Adipocyte (in vitro differentiated cells): ENCODE results near the gene ZNF496.
"Not testable (repeated sequence)": the region's sequence is repeated elsewhere in the genome, so short reads cannot be mapped to it uniquely, and the experiment has no call there.

Experiments
- DNase-seq: peaks from one replicate; pipeline ENCODE4 v3.0.0-alpha.2; 2015; ENCODE audit warnings: low read depth
- H3K27me3 ChIP-seq: replicated peaks from 2 replicates; pipeline ENCODE4 v1.7.0; 2013; ENCODE audit warnings: mild to moderate bottlenecking, low read length, moderate library complexity; ENCODE audit not compliant: control insufficient read depth, insufficient read depth
- H3K36me3 ChIP-seq: 2 replicates; pipeline ENCODE4 v1.7.0; 2013; ENCODE audit warnings: low read length, mild to moderate bottlenecking, moderate library complexity; ENCODE audit not compliant: control insufficient read depth, insufficient read depth, severe bottlenecking
- H3K4me1 ChIP-seq: 2 replicates; pipeline ENCODE4 v1.7.0; 2013; ENCODE audit warnings: mild to moderate bottlenecking, low read length, moderate library complexity; ENCODE audit not compliant: control insufficient read depth, insufficient read depth
- H3K4me3 ChIP-seq: 2 replicates; pipeline ENCODE4 v1.7.0; 2013; ENCODE audit warnings: mild to moderate bottlenecking, low read length, moderate library complexity
- H3K9ac ChIP-seq: 2 replicates; pipeline ENCODE4 v1.7.0; 2013; ENCODE audit warnings: mild to moderate bottlenecking, low read length, moderate library complexity
- H3K9me3 ChIP-seq: 2 replicates; pipeline ENCODE4 v1.7.0; 2013; ENCODE audit warnings: mild to moderate bottlenecking, low read length, moderate library complexity; ENCODE audit not compliant: control insufficient read depth

ZNF496 gene

GRCh38 chr1:247367786-247368422 lies 36.2 kb upstream of the ZNF496 start:
- DNase-seq, result no peak

GRCh38 chr1:247366926-247367645 lies 35.4 kb upstream of the ZNF496 start:
- Histone ChIP-seq H3K9me3 (no peaks in the 10 kb centered on the region), H3K4me3 (no peak overlapping the region), H3K9ac (no peak overlapping the region), H3K27me3 (no peaks in the 10 kb centered on the region), H3K4me1 (no peaks in the 10 kb centered on the region), H3K36me3 (no peaks in the 10 kb centered on the region)
- no peak for DNase-seq

More at GRCh38 chr1:247367786-247368422, 36.2 kb upstream of the ZNF496 start:
- Histone ChIP-seq H3K27me3 (no peaks in the 10 kb centered on the region), H3K4me1 (no peaks in the 10 kb centered on the region), H3K36me3 (no peaks in the 10 kb centered on the region), H3K9me3 (no peaks in the 10 kb centered on the region), H3K9ac (no peak overlapping the region), H3K4me3 (no peak overlapping the region)

- H3K27me3 ChIP-seq, H3K9ac ChIP-seq, H3K36me3 ChIP-seq, H3K4me1 ChIP-seq, H3K9me3 ChIP-seq, H3K4me3 ChIP-seq, DNase-seq: not testable (repeated sequence)
Observed at GRCh38 chr1:247366345-247366744, 34.7 kb upstream of the ZNF496 start.

GRCh38 chr1:247365023-247365422 lies 33.4 kb upstream of the ZNF496 start:
- Histone ChIP-seq H3K27me3 (no peaks in the 10 kb centered on the region), H3K4me3 (no peak overlapping the region), H3K4me1 (peaks cover 17% of the 10 kb centered on the region), H3K9ac (no peak overlapping the region), H3K9me3 (no peaks in the 10 kb centered on the region), H3K36me3 (no peaks in the 10 kb centered on the region)
- no peak for DNase-seq

GRCh38 chr1:247363000-247363399 lies 31.3 kb upstream of the ZNF496 start:
- not testable (repeated sequence) for H3K9ac ChIP-seq, H3K36me3 ChIP-seq, DNase-seq, H3K9me3 ChIP-seq, H3K4me3 ChIP-seq, H3K27me3 ChIP-seq
- H3K4me1 ChIP-seq, result peaks cover 35% of the 10 kb centered on the region

- Histone ChIP-seq H3K4me3 (no peak overlapping the region), H3K9ac (no peak overlapping the region), H3K36me3 (no peaks in the 10 kb centered on the region), H3K9me3 (no peaks in the 10 kb centered on the region), H3K4me1 (peaks cover 44% of the 10 kb centered on the region), H3K27me3 (no peaks in the 10 kb centered on the region)
- no peak for DNase-seq
Observed at GRCh38 chr1:247362153-247362552, 30.5 kb upstream of the ZNF496 start.

GRCh38 chr1:247360991-247361731 lies 29.5 kb upstream of the ZNF496 start:
- DNase-seq, result peak; percentile 76

GRCh38 chr1:247360116-247360898 lies 28.6 kb upstream of the ZNF496 start:
- Histone ChIP-seq H3K9ac (peak overlapping the region; percentile 38), H3K4me1 (peaks cover 56% of the 10 kb centered on the region), H3K36me3 (no peaks in the 10 kb centered on the region), H3K27me3 (no peaks in the 10 kb centered on the region), H3K4me3 (peak overlapping the region; percentile 30), H3K9me3 (no peaks in the 10 kb centered on the region)
- no peak for DNase-seq

More at GRCh38 chr1:247360991-247361731, 29.5 kb upstream of the ZNF496 start:
- Histone ChIP-seq H3K9ac (peak overlapping the region; percentile 38), H3K9me3 (no peaks in the 10 kb centered on the region), H3K4me1 (peaks cover 48% of the 10 kb centered on the region), H3K4me3 (peak overlapping the region; percentile 30), H3K36me3 (no peaks in the 10 kb centered on the region), H3K27me3 (no peaks in the 10 kb centered on the region)

- Histone ChIP-seq H3K4me3 (peak overlapping the region; percentile 30), H3K36me3 (no peaks in the 10 kb centered on the region), H3K9ac (peak overlapping the region; percentile 34), H3K4me1 (peaks cover 57% of the 10 kb centered on the region), H3K27me3 (no peaks in the 10 kb centered on the region), H3K9me3 (no peaks in the 10 kb centered on the region)
- DNase-seq, result no peak
Observed at GRCh38 chr1:247359559-247359958, 27.9 kb upstream of the ZNF496 start.

GRCh38 chr1:247358920-247359319 lies 27.3 kb upstream of the ZNF496 start:
- Histone ChIP-seq H3K4me3 (no peak overlapping the region), H3K36me3 (no peaks in the 10 kb centered on the region), H3K4me1 (peaks cover 57% of the 10 kb centered on the region), H3K9ac (no peak overlapping the region), H3K27me3 (no peaks in the 10 kb centered on the region), H3K9me3 (no peaks in the 10 kb centered on the region)
- no peak for DNase-seq

GRCh38 chr1:247357781-247358211 lies 26.1 kb upstream of the ZNF496 start:
- Histone ChIP-seq H3K9me3 (no peaks in the 10 kb centered on the region), H3K4me3 (no peak overlapping the region), H3K36me3 (no peaks in the 10 kb centered on the region), H3K4me1 (peaks cover 57% of the 10 kb centered on the region), H3K9ac (no peak overlapping the region), H3K27me3 (no peaks in the 10 kb centered on the region)
- DNase-seq, result no peak
